Esophagus muscularis mucosa (tissue), 4 donors: ENCODE results near the gene PITPNM3.

Experiments
- CTCF ChIP-seq, 3 experiments: fragments of 200-600 bp in 2 of 3; fragments of 450-650 bp in 1 of 3; sonication (generic) in 2 of 3; IDR thresholded peaks; one replicate each; pipeline ENCODE4 v1.5.1; 2017 to 2019; ENCODE audit warnings: antibody characterized with exemption in 3 of 3, mild to moderate bottlenecking in 2 of 3, moderate library complexity in 1 of 3
- EP300 ChIP-seq: sonication (generic); formaldehyde crosslinking; IDR thresholded peaks from one replicate; pipeline ENCODE4 v1.6.1; 2017; ENCODE audit warnings: antibody characterized with exemption
- POLR2A ChIP-seq: fragments of 450-650 bp; IDR thresholded peaks from one replicate; pipeline ENCODE4 v1.6.1; 2017; ENCODE audit warnings: antibody characterized with exemption, moderate library complexity, mild to moderate bottlenecking, low read depth
- POLR2AphosphoS5 ChIP-seq, 2 donors: sonication (generic); formaldehyde crosslinking; IDR thresholded peaks; one replicate each; pipeline ENCODE4 v1.6.1; 2017; ENCODE audit warnings: antibody characterized with exemption in 2 of 2

DNA sequence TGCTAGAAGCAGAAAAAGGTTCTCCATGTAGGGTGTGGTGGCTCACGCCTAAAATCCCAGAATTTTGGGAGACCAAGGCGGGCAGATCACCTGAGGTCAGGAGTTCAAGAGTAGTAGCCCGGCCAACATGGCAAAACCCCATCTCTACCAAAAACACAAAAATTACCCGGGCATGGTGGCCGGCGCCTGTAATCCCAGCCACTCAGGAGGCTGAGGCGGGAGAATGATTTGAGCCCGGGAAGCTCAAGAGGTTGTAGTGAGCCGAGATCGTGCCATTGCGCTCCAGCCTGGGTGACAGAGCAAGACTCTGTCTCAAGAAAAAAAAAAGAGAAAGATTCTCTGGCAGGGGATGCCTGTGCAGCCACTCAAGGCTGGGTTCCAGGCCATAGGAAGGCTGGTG is 54.2 kb downstream of the PITPNM3 start:
- TF ChIP-seq POLR2A, result no peak
- no peak for TF ChIP-seq CTCF (IDR thresholded peaks at IDR 0.05)
- TF ChIP-seq EP300, result no peak
- no peak for TF ChIP-seq POLR2AphosphoS5 (IDR thresholded peaks at IDR 0.05)
